NCI-H748 (cell line): ENCODE measurements around the gene SORCS1.
"Not testable (repeated sequence)": the region's sequence is repeated elsewhere in the genome, so short reads cannot be mapped to it uniquely, and the experiment has no call there.

ENCODE experiments used
- DNase-seq: peaks from one replicate; lab custom pipeline; 2025; ENCODE audit not compliant: unreplicated experiment; lab: John Stamatoyannopoulos, UW

SORCS1 gene

GRCh38 chr10:106955133-106955532 is 209.4 kb downstream of the SORCS1 start:
- no peak for DNase-seq

DNA sequence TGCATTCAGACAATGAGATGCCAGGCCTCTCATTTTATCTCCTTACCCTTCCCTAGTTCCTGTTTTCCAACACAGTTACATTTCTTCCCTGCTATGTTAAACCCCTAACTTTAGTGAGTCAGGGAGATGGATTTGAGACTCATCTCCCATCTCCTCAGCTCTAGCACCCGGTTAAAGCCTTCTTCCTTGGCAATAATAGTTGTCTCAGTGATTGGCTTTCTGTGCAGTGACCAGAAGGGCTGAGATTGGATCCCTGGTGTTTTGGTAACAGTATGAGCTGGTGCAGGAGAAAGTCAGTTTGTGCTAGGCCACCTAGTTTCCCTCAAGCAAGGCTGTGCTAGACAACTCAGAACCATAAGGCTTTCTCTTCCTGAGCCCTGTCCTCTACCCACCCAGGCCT is 212.5 kb downstream of the SORCS1 start:
- DNase-seq = no peak

DNA sequence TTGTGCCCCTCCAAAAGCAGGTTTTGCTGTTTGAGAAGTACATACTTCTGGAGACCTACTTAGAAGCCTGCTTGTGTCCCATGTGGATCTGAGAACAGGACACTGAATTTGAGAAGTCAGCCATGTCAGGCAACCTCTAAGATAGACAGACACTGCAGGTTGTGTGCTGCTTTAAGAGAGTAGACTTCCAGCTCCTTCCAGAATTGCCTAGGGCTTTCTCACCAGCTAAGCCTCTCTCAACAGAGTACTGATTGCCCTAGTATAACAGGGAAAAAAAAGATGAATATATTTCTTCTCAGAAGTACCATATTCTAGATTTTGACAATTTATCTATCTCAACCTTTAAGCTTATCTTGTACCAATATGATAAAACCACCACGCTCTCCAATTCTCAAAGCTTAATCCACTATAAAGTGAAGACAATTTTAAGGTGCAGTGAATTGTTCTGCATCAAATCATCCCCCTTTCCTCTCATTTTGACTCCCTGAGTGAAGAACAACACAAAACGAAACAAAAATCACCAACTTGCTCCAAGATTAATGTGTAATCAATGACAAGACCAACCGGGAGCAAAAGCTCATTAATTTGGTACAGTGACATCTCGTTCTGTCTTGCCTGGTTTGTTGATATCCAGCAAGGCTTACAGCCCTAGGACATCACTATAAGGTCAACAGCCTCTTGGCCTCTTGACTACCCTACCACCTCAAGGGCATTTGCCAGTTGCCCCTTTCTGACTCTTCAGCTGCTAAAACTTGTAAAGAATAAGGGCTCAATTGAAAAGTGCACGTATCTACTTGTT is 214.6 kb downstream of the SORCS1 start:
- no peak for DNase-seq

DNA sequence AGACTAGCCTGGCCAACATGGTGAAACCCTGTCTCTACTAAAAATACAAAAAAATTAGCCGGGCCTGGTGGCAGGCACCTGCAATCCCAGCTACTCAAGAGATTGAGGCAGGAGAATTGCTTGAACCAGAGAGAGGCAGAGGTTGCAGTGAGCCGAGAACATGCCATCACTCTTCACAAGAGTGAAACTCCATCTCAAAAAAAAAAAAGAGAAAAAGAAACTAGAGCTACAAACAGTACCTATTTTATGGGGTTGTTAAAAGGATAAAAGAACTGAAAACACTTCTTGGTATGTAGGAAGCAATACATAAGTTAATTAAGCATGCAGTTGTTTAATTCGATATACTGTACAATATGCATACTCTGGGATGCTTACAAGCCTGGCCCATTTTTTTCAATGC is 216.9 kb downstream of the SORCS1 start:
- no peak for DNase-seq

DNA sequence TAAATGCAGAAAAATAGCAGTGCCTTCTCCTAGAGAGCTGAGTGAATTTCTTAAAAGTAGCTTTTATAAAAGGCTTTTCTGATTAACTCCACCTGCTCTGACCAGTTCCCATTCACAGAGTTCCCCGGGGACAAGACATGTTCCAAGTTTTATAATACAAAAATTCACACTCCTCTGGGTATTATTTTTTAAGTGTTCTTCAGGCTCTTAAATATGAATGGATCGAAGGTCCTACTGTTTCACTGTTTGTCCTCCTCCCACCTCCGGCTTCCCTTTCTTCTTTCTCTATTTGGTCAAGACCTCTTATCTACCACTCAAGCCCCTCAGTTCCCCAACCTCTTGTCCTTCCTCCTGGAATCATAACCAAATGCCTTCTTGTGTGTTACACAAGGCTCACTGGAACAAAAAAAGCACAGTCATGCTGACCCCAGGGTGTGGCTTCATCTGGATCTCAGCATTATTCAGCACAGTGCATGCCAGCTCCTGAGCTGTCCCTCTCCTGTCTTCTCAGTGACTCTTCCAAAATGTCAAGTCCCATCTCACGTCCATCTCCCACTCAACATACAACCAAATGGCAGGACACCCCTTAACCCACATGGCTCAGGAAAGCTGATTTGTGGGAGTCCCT is 222.4 kb downstream of the SORCS1 start:
- DNase-seq = no peak

- DNase-seq = no peak
These were observed 223.0 kb downstream of the SORCS1 start for GRCh38 chr10:106941297-106942034.

GRCh38 chr10:106938513-106938912 is 226.0 kb downstream of the SORCS1 start:
- DNase-seq = no peak

DNA sequence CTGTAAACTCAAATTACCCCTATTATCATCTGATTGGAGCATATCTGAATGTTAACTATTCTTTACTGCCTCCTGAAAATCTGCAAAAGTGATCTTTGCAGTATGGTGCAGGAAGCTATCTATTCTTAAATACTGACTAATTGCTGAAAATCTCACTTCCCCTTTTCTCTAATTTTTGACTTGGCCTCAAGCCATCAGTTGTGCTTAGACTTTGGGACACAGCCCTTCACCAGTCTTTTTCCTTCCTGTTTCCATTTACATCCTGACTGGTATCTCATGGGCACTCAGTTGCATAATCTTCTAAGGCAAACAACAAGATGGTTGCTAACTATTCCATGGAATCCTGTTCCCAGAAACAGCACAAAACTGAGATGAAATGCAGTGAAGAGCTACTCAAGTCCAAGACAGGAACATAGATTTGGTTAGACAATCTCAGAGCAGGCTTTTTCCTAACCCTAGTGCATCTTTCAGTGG is 228.5 kb downstream of the SORCS1 start:
- no peak for DNase-seq

- DNase-seq = no peak
These were observed 232.7 kb downstream of the SORCS1 start for GRCh38 chr10:106931853-106932249.

DNA sequence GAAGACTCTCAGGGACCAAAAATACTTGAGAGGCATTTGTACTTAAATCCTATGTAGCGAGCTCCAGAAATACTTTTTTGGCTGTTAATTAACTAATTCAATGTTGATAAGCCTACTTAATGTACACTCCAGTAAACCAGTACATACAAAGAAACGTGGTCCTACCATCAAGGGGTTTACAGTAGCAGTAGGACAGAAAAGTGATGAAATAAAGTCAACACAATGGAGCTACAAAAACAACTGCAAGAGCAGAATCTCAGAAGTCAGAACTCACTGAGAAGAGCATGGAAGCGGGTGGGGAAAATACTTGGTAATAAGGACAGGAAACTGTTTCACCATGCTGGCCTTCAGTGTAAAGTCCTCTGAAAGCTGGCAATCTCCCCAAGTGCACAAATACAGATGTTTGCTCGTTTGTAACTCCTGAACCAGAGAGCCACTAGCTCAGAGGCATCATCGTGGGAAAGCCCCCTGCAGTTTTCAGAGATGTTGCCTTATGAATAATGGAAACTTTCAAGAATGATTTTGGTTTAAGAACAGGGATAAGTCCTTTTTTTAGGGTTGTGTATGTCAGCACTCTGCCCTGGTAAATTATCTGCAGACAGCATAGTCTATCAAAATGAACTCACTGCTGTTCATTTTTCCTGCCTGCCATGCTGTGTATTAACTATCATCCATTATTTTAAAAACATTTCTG is 233.2 kb downstream of the SORCS1 start:
- DNase-seq = no peak

DNA sequence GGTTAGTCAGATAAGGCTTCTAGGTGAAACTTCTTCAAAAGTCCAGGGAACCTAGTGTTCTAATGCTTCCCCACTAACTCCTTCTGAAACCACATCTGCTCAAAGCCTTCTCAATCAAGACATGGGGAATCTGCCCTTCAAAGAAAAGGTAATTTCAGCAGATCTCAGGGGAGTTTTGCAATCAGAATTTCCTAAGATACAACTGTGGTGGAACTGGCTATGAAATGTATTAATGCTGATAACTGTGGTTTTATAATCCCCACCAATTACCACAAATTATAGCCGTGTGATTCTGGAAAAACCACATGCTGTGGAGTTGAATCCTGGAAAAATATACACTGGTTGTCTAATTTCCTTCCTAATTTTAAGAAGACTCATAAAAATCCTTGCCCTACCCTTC is 233.8 kb downstream of the SORCS1 start:
- no peak for DNase-seq

DNA sequence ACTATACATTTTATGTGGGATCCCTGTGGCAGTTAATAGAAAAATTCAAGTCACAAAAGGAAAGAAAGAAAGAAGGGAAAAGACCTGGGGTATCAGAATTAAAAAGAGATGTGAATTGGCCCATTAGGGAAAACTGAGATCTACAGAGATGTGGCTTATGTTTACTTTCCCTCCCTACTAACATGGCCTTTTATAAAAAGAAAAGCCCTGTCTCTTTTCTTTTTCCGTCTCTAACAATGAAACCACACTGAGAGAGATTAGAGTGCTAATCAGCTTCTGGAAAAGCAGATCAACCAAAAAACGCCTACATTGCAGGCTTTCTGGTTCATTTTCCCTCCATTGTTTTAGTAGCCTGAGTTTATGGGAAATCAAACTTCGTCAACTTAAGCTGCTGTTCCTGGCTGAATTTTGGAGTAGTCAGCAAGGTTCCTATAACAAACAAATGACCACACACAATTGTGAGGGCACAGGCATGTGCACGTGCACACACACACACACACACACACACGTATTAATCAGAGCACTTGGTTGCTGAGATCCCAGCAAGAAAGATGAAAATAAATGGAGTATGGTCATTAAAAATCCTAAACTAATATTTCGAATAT is 235.1 kb downstream of the SORCS1 start:
- no peak for DNase-seq

- not testable (repeated sequence) for DNase-seq
These were observed 236.4 kb downstream of the SORCS1 start for GRCh38 chr10:106928151-106928550.

- DNase-seq = no peak
These were observed 239.3 kb downstream of the SORCS1 start for GRCh38 chr10:106925191-106925590.

DNA sequence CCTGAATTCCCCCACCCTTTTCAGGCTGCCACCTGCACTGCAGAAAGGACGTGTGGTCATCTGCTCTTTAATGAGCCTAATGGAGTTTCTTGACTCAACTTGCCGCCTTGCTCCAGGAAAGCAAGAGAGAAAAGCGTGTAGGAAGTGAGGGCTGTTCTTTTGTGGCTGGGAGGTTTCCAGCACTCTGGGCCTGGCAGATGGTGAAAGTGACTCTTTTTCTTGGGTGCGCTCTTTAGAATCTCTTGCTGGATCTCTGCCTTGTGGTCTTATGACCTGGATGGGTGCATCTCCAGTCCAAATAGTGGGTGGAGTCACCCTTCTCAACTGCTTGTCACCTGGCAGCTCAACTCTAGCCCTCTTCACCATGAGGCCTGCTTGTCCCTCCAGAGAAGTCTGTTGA is 244.0 kb downstream of the SORCS1 start:
- DNase-seq = no peak

DNA sequence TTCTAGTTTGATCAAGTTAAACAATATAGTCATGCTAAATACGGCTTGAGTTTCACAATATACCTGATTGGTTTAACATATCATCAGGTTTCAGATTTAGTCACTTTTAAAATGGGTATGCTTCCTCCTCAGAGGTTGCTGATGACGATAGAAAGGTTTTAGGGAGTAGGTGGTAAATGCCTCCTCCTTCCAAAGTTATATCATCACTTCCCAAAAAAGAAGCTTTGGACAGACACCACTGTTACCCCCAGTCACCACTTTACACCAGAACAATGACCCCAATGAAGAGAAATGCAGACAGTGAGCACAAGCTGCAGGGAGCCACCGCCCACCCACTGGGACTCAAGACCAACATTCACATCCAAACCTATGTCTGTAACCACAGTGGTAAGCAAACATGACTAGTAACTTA is 244.6 kb downstream of the SORCS1 start:
- DNase-seq = no peak

GRCh38 chr10:106917452-106918055 is 247.0 kb downstream of the SORCS1 start:
- DNase-seq = no peak

DNA sequence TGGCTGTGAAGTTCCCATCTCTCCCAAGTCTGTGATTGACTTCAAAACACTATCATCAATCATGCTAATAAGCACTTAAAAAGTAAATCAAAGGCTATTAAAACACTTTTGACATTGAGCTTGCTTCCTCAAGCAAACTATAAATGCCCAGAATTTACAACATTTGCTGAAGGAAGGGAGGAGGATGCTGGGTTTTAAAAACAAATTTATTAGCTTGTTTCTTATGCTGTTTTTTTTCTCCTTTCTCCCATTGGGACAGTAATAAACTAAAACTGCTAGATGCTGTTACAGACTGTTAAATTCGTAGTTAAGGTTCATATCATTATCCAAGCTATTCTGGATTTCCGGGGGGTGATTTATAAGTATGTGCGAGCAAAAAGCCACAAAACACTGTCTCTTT is 250.5 kb downstream of the SORCS1 start:
- no peak for DNase-seq

GRCh38 chr10:106913348-106913747 is 251.2 kb downstream of the SORCS1 start:
- DNase-seq = no peak

- no peak for DNase-seq
These were observed 253.4 kb downstream of the SORCS1 start for GRCh38 chr10:106911096-106911495.
